G401 (cell line): ENCODE measurements around the gene DNAJB6. TPM values are rescaled to one million over a fixed set of nuclear protein-coding genes. Genes with fewer than 3 reads are reported as not detected.

Experiments
- DNase-seq: peaks from one replicate; pipeline ENCODE4 v3.0.0-alpha.2; 2015; ENCODE audit warnings: low spot score
- in situ Hi-C: cut with HindIII; loops from 2 replicates; pipeline ENCODE4 v1.10.0; 2016; ENCODE audit warnings: low sequenced_read_pairs, mixed read lengths
- total RNA-seq: library from RNA; depleted of rRNA; stranded (reverse); fragments of >200 nt; shearing (Covaris generic); gene quantifications from 2 replicates; pipeline ENCODE4 v1.2.3, GENCODE V29; 2014

DNAJB6 gene
- total RNA-seq, 1 experiment from 2014 or later = 115 TPM

DNA sequence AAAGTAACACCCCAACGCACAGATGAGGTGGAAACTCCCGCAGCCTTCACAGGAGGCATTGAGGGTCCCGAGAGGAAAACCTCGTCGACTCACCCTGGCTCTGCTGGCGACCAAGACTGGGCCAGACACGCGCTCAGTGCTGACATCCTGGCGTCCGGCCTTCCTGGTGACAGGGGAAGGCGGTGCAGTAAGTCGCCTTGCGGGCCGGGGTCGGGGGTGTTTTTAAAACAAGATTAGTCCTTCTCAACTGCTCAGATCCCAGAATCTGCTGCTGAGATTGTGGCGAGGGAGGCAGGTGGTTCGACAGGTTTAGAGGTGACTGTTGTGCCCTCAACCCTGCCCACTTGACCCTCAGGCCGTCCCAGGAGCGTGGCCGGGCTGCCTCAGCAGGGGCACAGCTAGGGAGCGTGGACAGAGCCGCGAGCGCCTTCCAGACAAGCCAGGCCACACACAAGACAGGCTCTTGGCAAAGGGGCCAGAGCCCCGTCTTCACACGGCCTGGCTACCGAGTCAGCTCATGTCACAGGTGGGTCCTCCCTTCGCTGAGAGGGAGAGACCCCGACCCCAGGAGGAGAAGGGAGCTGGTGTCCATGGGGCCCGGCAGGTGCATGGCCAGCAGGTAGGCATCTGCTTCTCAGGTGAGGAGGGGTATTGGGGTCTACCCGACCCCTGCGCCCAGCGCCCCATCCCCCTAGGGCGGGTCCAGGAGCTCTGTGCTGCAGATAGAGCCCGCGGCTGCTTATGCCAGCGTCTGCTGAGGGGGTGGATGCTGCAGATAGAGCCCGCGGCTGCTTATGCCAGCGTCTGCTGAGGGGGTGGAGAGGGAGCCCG lies 81.6 kb downstream of the DNAJB6 start:
- no peak for DNase-seq
- in situ Hi-C loops = no loop called here

DNA sequence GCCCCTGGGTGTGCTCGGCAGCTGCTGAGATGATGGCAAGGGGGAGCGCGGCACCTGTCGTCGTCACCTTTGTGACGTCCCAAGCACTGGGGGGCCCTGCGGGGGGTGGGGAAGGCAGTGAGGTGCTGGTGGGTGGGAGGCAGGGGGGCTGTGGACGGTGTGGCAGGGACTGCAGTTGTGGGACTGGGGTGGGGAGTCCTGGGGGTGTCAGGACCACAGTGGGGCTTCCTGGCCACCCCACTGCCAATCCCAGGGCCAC lies 82.2 kb downstream of the DNAJB6 start:
- in situ Hi-C loops = no loop called here
- DNase-seq = no peak

DNA sequence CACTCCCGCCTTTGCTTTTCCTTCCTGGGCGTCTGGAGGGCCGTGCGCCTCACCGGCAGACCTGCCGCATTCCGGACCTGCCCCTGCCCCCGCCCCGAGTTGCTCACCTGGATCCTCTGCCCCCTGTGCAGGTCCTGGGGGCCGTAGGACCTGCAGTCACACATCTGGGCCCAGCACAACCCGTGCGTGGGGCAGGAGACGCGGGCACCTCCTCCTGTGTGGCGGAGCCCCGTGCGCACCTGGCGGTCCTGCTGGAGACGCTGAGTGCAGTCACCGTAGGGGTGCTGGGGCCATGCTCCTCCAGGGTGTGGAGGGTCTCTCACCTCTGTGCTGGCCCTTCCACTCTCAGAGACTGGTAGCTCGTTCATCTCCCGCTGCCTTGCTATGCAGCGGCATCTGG lies 85.5 kb downstream of the DNAJB6 start:
- in situ Hi-C loops = no loop called here
- DNase-seq = no peak

DNA sequence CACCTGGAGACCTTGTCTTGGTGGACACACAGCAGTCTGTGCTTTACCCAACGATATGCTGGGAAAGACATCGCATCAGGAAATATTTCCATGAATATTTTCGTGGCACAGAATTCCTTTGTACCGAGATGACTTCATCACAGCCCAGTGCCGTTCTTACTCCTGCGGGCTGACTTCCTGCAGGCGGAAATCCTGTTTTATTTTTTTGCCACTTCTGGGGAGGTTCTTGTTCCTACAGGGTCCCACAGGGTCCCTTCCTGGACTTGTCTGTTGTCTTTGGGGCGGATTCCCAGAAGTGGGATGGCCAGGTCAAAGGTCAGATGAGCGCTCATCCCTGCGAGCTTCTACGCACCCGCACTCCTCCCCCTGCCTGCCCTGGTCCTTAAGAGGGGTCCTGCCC lies 86.5 kb downstream of the DNAJB6 start:
- no peak for DNase-seq
- in situ Hi-C loops = no loop called here

DNA sequence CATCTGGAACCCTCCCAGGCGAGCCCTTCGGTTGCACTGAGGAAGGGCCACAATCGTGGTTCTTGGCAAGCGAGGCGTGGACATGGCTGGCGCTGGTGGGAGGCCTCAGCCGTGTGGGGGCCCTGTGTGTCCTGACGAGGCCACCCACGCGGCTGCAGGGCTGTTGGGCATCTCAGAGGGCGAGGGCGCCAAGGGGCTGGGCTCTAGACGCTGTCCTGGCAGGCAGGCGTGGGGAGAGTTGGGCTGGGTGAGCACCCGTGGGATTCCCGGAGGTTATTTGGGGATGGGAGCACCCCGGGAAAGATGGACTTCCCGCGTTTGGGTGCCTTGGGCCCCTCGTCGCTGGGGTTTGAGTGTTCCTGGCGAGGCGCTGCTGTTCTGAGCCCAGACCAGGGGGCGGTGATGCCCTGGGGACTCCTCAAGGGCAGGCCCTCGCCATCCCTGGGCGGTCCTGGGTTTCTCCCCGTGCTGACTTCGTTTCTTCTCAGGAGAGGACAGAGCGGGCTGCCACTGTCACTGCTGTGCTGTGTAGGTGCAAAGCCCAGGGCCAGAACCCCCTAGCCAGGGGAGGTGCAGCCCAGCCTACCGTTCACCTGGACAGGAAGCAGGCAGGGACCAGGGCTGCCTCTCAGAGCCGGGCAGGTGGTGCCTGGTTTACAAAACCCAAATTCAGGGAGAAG lies 87.2 kb downstream of the DNAJB6 start:
- in situ Hi-C loops = no loop called here
- no peak for DNase-seq

DNA sequence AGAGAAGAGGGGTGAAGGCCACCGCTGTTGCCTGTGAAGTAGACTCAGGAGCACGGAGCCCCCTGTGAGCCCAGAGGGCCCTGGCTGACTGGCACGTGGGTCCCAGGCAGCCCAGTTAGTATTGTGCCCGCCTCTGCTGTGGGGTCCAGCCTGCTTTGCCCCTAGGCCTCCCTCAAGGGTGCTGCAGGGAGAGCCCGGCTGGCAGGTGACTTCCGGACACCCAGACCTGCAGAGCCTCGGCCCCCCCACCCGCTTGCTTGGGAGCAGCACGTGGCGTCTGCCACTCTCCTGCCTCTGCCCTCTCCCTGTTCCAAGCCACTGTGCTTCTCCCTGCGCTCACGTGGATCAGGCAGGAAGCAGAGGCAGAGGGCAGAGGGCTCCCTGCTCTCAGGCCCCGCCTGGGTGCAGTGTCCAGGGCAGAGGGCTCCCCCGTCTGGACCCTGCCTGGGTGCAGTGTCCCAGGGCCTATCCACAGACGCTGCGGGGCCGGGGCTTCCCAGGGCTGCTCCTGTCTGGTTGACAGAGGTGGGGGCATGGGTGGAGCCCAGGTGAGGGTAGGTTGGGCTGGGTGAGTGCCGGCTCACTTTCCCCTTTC lies 88.4 kb downstream of the DNAJB6 start:
- no peak for DNase-seq
- in situ Hi-C loops = no loop called here

DNA sequence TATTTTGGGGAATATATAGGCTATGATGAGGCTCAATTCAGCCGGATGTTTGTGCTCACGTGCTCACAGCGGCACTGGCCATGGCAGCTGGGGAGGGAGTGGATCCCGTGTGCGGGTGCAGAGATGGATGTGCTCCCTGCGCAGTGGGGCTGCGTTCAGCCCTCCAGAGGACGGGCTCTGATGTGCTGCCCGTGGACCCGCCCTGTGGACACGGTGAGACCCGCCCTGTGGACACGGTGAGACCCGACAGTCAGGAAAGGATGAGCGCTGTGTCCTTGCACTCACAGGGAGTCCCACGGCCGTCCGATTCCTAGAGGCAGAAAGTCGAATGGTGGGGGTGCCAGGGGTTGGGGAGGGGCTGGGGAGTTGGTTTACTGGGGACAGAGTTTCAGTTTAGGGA lies 89.0 kb downstream of the DNAJB6 start:
- in situ Hi-C loops = no loop called here
- no peak for DNase-seq

DNA sequence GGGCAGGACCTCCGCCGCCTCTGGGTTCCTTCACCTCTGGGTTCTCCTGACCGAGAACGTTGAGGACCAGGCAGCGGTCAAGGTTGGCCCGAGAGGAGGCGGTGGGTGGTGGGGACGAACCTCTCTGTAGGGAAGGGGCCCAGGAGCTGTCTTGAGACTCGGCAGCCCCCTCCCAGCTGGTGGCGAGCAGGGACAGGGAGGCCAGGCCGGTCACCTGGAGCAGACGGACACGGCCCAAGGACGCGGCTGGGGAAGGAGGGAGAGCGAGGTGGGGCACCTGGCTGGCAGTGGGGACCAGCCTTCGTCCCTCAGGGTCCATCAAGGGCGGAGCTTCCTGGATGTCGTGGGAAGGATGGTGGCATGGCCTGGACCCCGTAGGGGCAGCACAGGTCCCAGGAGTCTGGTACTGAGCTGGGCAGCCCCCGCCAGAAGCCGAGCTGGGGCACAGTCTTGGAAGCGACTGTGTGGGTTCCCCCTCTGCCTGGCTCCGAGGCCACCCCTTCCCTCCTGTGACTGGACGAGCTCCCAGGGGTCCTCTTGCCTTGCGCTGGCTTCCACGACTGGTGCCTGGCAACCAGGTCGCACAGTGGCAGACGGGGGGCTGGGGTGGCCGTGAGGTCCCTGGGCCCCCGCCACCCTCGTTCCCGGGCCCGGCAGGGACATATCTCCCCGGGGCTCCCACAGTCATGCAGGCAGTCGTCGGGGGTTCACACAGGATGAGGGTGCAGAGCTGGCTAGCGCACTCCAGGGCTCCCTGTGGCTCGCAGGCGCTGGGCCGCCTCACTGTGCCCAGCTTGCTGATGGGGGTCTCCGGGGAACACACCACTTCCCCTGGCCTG lies 89.9 kb downstream of the DNAJB6 start:
- in situ Hi-C loops = no loop called here
- no peak for DNase-seq

DNA sequence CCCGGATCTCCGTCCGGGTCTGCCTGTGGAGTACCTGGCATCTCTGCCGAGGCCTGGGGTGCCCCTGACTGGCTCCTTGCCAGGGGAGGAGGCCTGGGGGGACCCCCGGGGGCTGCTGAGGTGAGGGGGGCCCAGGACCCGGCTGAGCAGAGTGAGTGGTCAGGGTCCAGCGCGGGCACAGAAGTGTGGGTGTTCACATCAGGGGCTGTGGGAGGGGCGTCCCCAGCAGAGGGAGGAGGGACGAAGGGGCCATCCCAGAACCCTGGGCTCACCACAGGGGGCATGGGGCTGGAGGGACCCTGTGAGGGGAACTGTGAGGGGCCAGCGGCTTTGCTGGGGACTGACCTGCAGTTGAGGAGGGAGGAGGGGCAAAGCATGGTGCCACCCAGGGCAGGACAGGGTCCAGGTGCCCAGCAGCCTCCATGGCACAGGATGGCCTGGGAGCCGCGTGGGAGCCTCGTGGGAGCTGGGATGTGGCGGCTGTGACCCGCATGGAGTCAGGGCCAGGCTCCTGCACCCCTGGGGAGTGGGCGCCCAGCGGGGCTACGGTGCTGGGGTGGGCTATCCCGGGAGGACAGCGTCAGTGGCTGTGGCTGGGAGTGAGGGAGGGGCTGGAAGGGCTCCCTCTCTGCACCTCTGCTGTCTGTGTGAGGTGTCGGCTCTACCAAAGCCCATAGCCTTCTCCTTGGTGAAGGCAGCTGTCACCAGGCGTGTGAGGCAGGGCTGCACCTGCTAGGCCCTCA lies 91.2 kb downstream of the DNAJB6 start:
- no peak for DNase-seq
- in situ Hi-C loops = no loop called here

DNA sequence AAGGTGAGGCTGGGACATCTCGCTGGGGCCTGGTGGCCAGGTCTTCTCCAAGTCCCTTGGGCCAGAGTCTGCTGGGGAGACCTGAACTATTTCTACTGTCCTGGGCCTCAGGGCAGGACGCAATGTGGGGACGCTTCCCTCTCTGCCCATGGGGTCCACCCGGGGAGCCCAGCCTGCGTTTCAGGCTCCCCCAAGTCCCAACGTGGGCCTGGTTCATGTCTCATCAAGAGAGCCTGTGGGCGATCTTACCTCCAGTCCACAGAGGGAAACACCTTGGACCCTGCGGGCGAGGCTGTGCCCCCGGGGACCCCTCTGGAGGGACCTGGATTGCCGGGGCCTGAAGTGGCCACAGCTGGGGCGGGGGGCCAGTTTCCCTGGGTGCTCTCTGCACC lies 91.7 kb downstream of the DNAJB6 start:
- in situ Hi-C loops = no loop called here
- no peak for DNase-seq

DNA sequence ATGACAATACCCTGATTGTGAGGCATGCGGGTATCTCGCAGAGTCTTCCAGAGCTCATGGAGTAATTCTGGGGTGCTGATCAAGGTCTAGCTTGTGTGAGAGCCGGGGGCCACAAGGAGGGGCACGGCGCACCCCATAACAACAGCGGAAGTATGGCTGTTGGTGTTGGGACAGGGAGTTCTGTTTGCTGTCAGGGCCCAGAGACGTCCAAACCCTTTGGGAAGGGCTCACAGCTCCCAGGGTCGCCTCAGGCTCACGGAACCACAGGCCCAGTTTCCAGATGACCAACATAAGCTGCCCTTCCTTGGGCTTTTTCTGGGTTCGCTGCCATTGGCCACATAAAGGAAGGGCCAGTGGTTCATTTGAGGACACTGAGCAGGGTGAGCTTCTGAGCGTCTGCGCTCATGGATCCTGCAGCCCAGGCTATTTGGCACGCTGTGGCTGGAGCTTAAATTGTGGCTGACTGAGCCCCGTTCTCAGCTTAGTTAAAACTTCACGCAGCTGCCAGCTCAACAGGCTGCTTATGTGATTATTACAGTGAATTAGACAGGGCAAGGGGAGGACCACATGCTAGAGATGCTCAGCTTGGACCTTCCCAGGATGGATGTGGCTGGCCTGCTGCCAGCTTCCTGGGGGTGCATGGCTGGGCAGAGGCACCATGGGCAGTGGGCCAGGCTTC lies 92.3 kb downstream of the DNAJB6 start:
- in situ Hi-C loops = no loop called here
- no peak for DNase-seq

DNA sequence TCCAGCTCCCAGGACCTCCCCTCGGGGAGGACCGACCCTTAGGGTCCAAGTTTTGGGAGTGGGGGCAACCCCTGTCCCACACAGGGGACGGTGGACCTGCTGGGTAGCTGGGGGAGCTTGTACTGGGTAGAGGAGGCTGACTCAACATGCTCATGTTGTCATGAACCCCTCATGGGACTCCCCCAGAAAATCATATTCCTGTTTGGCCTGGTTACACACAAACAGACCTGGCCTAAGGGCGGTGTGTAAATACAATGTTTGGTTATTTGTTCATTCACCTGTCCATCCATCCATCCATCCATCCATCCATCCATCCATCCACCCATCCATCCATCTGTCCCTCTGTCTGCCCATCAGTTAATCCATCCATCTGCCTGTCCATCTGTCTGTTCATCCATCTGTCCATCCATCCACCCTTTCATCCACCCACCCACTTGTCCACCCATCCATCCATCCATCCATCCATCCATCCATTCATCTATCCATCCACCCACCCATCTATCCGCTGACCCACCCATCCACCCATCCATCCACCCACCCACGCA lies 92.9 kb downstream of the DNAJB6 start:
- in situ Hi-C loops = no loop called here
- DNase-seq = no peak

DNA sequence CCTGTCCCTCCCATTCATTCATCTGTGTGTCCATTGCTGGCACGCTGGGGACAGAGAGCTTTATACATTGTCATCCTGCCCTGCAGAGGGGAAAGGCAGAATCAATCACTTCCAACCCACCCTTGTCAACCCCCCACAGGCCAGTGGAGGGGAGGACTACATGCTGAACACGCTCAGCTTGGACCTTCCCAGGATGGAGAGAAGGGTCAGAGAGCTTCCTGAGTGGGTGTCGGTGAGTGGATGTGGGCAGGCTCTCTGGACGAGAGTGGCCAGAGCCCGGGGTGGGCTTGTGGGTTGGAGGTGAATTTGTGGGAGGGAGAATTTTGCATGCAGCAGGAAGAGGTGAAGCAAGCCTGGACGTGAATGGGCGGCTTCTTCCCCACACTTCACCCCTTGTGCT lies 93.9 kb downstream of the DNAJB6 start:
- in situ Hi-C loops = no loop called here

DNA sequence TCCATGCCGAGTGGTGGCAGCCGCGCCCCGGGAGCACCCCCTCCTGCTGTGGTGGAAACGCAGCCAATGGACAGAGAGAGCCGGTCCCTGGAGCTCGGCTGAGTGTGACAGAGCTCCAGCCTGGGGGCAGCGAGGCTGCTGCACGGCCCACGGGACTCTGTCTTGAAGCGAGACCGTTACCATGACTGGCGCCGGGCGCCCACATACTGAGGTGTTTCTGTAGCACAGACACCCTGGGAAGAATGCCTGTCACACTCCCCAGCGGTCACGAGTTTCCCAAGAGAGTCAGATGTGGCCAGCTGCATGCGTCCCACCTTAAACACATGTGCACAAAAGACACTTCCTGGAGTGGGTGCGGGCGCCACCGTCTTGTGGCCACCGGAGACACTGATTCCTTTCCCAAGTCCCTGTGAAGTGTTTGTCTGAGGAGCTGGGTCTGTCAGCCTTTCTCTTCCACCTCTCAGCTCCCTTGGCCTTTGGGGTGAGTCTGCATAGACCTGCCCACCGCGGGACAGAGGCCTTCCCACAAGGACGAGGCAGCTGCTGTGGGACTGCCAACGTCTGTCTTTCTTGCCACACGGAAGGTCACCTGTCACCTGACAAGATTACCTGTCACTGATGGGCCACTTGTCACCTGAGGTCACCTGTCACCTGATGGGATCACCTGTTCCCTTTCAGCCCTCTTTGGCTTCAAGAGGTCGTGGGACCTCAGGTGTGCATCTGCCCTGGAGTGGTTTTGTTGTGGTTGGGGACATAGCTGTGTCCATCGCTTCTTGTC lies 94.6 kb downstream of the DNAJB6 start:
- in situ Hi-C loops = no loop called here
- DNase-seq = no peak

More for the DNA sequence above, 93.9 kb downstream of the DNAJB6 start:
- no peak for DNase-seq

DNA sequence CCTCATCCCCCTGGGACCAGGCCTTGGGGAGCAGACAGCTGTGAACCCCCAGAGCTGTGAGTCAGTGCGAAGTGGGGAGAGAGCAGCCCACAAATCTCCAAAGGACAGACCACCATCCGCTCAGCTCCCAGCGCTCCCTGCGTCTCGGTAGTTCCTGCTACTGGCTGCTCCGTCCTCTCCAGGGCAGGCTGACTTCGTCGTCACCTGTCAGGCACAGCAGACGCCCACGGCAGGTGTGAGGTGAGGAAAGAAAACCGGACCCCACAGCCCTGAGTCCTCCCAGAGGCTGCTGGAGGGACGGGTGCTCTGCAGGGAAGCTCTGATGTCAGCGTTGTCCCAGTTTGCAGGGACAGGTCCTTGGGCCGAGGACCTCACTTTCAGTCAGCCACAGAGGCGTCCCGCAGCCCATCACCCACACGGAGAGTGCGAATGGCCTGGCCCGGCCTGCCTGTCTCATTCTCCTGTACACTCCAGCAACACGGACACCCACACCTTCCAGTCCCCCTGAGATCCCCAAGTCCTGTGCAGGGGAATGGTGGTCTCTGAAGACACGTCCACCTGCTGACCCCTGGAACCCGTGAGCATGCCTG lies 95.2 kb downstream of the DNAJB6 start:
- DNase-seq = no peak
- in situ Hi-C loops = no loop called here

DNA sequence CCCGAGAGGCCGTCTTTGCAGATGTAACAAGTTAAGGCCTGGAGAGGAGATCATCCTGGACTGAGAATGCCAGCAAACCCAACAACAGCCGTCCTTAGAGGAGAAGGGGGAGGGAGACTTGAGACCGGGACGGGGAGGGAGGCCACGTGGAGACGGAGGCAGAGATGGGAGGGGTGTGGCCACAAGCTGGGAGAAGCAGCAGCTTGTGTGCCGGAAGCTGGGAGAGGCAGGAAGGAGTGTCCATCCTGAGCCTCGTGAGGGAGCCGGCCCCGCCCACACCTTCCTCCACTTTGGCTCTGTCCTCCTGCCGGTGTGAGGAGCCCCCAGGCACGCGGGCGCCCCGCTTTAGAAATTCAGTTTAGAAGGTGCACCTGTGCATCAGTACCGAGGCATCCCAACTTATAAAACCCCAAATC lies 95.7 kb downstream of the DNAJB6 start:
- DNase-seq = peak; percentile 8
- in situ Hi-C loops = no loop called here

DNA sequence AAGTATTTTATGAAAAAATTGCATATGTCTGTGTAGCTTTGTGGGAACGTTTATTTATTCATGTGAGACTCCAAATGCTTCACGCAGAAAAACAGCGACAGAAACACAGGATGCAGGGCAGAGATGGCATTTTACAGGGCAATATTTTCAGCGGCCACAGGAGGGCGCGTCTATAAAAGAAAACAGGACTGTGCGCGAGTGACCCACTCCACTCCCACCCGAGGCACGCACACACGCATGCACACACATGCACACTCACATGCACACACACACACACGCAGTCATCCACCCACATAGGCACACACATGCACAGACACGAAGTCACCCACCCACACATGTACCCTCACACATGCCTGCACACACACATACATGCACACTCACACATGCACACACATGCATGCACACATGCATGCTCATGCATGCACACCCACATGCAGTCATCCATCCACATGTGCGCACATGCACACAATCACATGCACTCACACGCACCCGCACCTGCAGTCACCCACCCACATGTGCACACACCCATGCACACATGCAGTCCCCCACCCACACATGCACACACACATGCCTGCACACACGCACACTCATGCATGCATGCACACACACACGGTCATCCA lies 96.3 kb downstream of the DNAJB6 start:
- in situ Hi-C loops = no loop called here
- DNase-seq = peak; percentile 39
